Activated CD4-positive, alpha-beta T cell treated with anti-CD3 and anti-CD28 coated beads for 1 hour (primary cell): Measurements from ENCODE around the gene RAB22A.

Experiments used
- DNase-seq: peaks from one replicate; pipeline ENCODE4 v3.0.0-alpha.2; 2020

Gene RAB22A

GRCh38 chr20:58305061-58305460 lies 4.5 kb upstream of the RAB22A start:
- no peak for DNase-seq

- peak; percentile 57 for DNase-seq
Measured at GRCh38 chr20:58306421-58307261, 2.9 kb upstream of the RAB22A start.

GRCh38 chr20:58307270-58307669 lies 2.2 kb upstream of the RAB22A start:
- no peak for DNase-seq

- DNase-seq: no peak
Measured at GRCh38 chr20:58308290-58308679, 1.2 kb upstream of the RAB22A start.

- DNase-seq: no peak
Measured at GRCh38 chr20:58308680-58309527, 611 bp upstream of the RAB22A start.

- DNase-seq: no peak
Measured at GRCh38 chr20:58310291-58310782, 822 bp downstream of the RAB22A start.

GRCh38 chr20:58312836-58313235 lies 3.3 kb downstream of the RAB22A start:
- DNase-seq: no peak

GRCh38 chr20:58313396-58313795 lies 3.9 kb downstream of the RAB22A start:
- DNase-seq: no peak

- no peak for DNase-seq
Measured at GRCh38 chr20:58321205-58321604, 11.7 kb downstream of the RAB22A start.

GRCh38 chr20:58322083-58322482 lies 12.6 kb downstream of the RAB22A start:
- no peak for DNase-seq

GRCh38 chr20:58325912-58326311 lies 16.4 kb downstream of the RAB22A start:
- no peak for DNase-seq

- no peak for DNase-seq
Measured at GRCh38 chr20:58327211-58327610, 17.7 kb downstream of the RAB22A start.

- DNase-seq: no peak
Measured at GRCh38 chr20:58328836-58329235, 19.3 kb downstream of the RAB22A start.

GRCh38 chr20:58329711-58330110 lies 20.2 kb downstream of the RAB22A start:
- DNase-seq: no peak

- no peak for DNase-seq
Measured at GRCh38 chr20:58330249-58330648, 20.7 kb downstream of the RAB22A start.

GRCh38 chr20:58330687-58331086 lies 21.2 kb downstream of the RAB22A start:
- DNase-seq: no peak

- DNase-seq: no peak
Measured at GRCh38 chr20:58331961-58332551, 22.5 kb downstream of the RAB22A start.

- no peak for DNase-seq
Measured at GRCh38 chr20:58339741-58340140, 30.2 kb downstream of the RAB22A start.

GRCh38 chr20:58340151-58340550 lies 30.6 kb downstream of the RAB22A start:
- no peak for DNase-seq

- no peak for DNase-seq
Measured at GRCh38 chr20:58340853-58341252, 31.3 kb downstream of the RAB22A start.

- no peak for DNase-seq
Measured at GRCh38 chr20:58342104-58342945, 32.8 kb downstream of the RAB22A start.

- DNase-seq: no peak
Measured at GRCh38 chr20:58344741-58345140, 35.2 kb downstream of the RAB22A start.

- no peak for DNase-seq
Measured at GRCh38 chr20:58349570-58349969, 40.1 kb downstream of the RAB22A start.
